Measurements from ENCODE around the gene TBC1D13. TPM values are rescaled to one million over a fixed set of nuclear protein-coding genes. Genes with fewer than 3 reads are reported as not detected.

TBC1D13 gene
- total RNA-seq, 1 experiment from 2014 or later, result 21.6 TPM

GRCh38 chr9:128821584-128822406, 34.7 kb downstream of the TBC1D13 start (continued):
- TF ChIP-seq AFF4 (CRISPR knock-in tag; IDR thresholded peaks at IDR 0.05; ENCODE audit: borderline replicate concordance) (no peak), ZNF232 (CRISPR knock-in tag; IDR thresholded peaks at IDR 0.05) (no peak), PRDM15 (CRISPR knock-in tag; IDR thresholded peaks at IDR 0.05) (no peak)

GRCh38 chr9:128822407-128823042, 35.5 kb downstream of the TBC1D13 start:
- no peak overlapping the region for H3K4me3 Mint-ChIP-seq
- no peak for TF ChIP-seq ZBTB43 (CRISPR knock-in tag; IDR thresholded peaks at IDR 0.05)
- TF ChIP-seq ZNF317 (CRISPR knock-in tag; IDR thresholded peaks at IDR 0.05; ENCODE audit: borderline replicate concordance, low read depth), result no peak
- no peak for TF ChIP-seq ZNF423 (CRISPR knock-in tag; IDR thresholded peaks at IDR 0.05)
- no peak for TF ChIP-seq TCF7 (CRISPR knock-in tag; IDR thresholded peaks at IDR 0.05; ENCODE audit: low read depth)
- TF ChIP-seq NFE2L1 (CRISPR knock-in tag; IDR thresholded peaks at IDR 0.05), result no peak
- TF ChIP-seq OVOL2 (CRISPR knock-in tag; IDR thresholded peaks at IDR 0.05; ENCODE audit: borderline replicate concordance), result no peak
- no peak for TF ChIP-seq USF2 (CRISPR knock-in tag; IDR thresholded peaks at IDR 0.05)
- TF ChIP-seq ZNF121 (CRISPR knock-in tag; IDR thresholded peaks at IDR 0.05), result no peak
- TF ChIP-seq GTF2I (CRISPR knock-in tag; conservative IDR thresholded peaks at IDR 0.05), result no peak
- no peak for ATAC-seq
- POLR2A ChIA-PET, result no interaction called here
- no peaks in the 10 kb centered on the region for H3K9me3 Mint-ChIP-seq
- H3K36me3 Mint-ChIP-seq, result peaks cover 46% of the 10 kb centered on the region
- no peak overlapping the region for H3K27ac Mint-ChIP-seq
- no peak for DNase-seq (ENCODE audit: low spot score)
- CTCF ChIA-PET, result no interaction called here
- no peaks in the 10 kb centered on the region for H3K27me3 Mint-ChIP-seq (ENCODE audit: low read depth)
- peaks cover 3% of the 10 kb centered on the region for H3K4me1 Mint-ChIP-seq

All from WTC11 (cell line).